Endothelial cell of umbilical vein (primary cell): ENCODE measurements around the gene ATF3. TPM values are rescaled to one million over a fixed set of nuclear protein-coding genes. Genes with fewer than 3 reads are reported as not detected.

ENCODE experiments used
- BruUV-seq: library from RNA; stranded (reverse); fragments of 400-500 nt; replicated peaks from 2 replicates; lab custom pipeline; 2021; lab: Mats Ljungman, UMichigan
- CTCF ChIA-PET: fragments of 300-600, 350-600 bp; sonication (Branson Sonifier 250); formaldehyde crosslinking; loops from one replicate; lab custom pipeline; 2021; ENCODE audit warnings: antibody characterized with exemption, inconsistent platforms; lab: Charles Lee
- POLR2A ChIA-PET: fragments of 300-600, 350-600 bp; sonication (Branson Sonifier 250); formaldehyde crosslinking; loops from one replicate; lab custom pipeline; 2021; ENCODE audit warnings: antibody characterized with exemption, inconsistent platforms; lab: Charles Lee
- DNase-seq: peaks from one replicate; pipeline ENCODE4 v3.0.0-alpha.2; 2011; ENCODE audit warnings: low read depth, low spot score
- FAIRE-seq: peaks from 2 replicates; lab custom pipeline; 2011; peaks lifted over from hg19 to GRCh38; lab: Jason Lieb, UNC
- H2AFZ ChIP-seq: 2 replicates; pipeline ENCODE4 v1.6.0; 2012; ENCODE audit warnings: low read depth, low read length, control low read depth, inconsistent platforms
- H3K27ac ChIP-seq: 2 replicates; pipeline ENCODE4 v1.5.1; 2011; ENCODE audit warnings: low read depth, mild to moderate bottlenecking, control low read depth, low read length, moderate library complexity; ENCODE audit not compliant: insufficient read depth
- H3K27me3 ChIP-seq, 2 experiments: 2 replicates each; pipeline versions ENCODE4 v1.6.0 to v1.6.1; 2011; ENCODE audit warnings: low read length in 2 of 2, mixed read lengths in 1 of 2; ENCODE audit not compliant: control insufficient read depth in 2 of 2, insufficient read depth in 2 of 2
- H3K36me3 ChIP-seq, 2 experiments: 2 replicates in 1 of 2; 3 replicates in 1 of 2; pipeline ENCODE4 v1.5.1; 2011; ENCODE audit warnings: low read length in 2 of 2, mild to moderate bottlenecking in 1 of 2, moderate library complexity in 1 of 2; ENCODE audit not compliant: control insufficient read depth in 2 of 2, insufficient read depth in 2 of 2; ENCODE audit errors: extremely low read depth in 1 of 2
- H3K4me1 ChIP-seq: 3 replicates; pipeline ENCODE4 v1.5.1; 2011; ENCODE audit warnings: mild to moderate bottlenecking, low read length; ENCODE audit not compliant: control insufficient read depth, insufficient read depth; ENCODE audit errors: extremely low read depth
- H3K4me2 ChIP-seq: 2 replicates; pipeline ENCODE4 v1.6.1; 2011; ENCODE audit warnings: low read length, control low read depth, mixed read lengths; ENCODE audit not compliant: insufficient read depth
- H3K4me3 ChIP-seq, 3 experiments: fragments of 200-600 bp in 1 of 3; sonication (generic), shearing (Covaris generic) in 1 of 3; replicated peaks in 1 of 3; 2 replicates each; pipeline ENCODE4 v1.5.1; 2011 to 2016; ENCODE audit warnings: control low read depth in 3 of 3, low read length in 3 of 3, mild to moderate bottlenecking in 2 of 3, inconsistent platforms in 1 of 3, low read depth in 1 of 3, moderate library complexity in 1 of 3; ENCODE audit not compliant: insufficient read depth in 1 of 3
- H3K79me2 ChIP-seq: 2 replicates; pipeline ENCODE4 v1.6.0; 2012; ENCODE audit warnings: low read length, inconsistent platforms; ENCODE audit not compliant: control insufficient read depth, insufficient read depth
- H3K9ac ChIP-seq: replicated peaks from 2 replicates; pipeline ENCODE3; 2011; ENCODE audit warnings: low read length, control low read depth; ENCODE audit not compliant: insufficient read depth; ENCODE audit errors: extremely low read depth
- H3K9me1 ChIP-seq: replicated peaks from 3 replicates; pipeline ENCODE4 v1.6.0; 2011; ENCODE audit warnings: mild to moderate bottlenecking, low read length; ENCODE audit not compliant: control insufficient read depth, insufficient read depth; ENCODE audit errors: extremely low read depth
- H3K9me3 ChIP-seq: replicated peaks from 2 replicates; pipeline ENCODE4 v1.5.1; 2012; ENCODE audit warnings: low read length, inconsistent platforms; ENCODE audit not compliant: control insufficient read depth, insufficient read depth
- H4K20me1 ChIP-seq: replicated peaks from 2 replicates; pipeline ENCODE3; 2011; ENCODE audit warnings: mild to moderate bottlenecking, low read length; ENCODE audit not compliant: control insufficient read depth, insufficient read depth; ENCODE audit errors: extremely low read depth
- EZH2 ChIP-seq: IDR thresholded peaks from 2 replicates; pipeline ENCODE4 v1.6.1; 2012; ENCODE audit warnings: borderline replicate concordance, low read depth, mild to moderate bottlenecking, moderate library complexity, low read length, inconsistent platforms; ENCODE audit not compliant: severe bottlenecking
- FOS ChIP-seq: IDR thresholded peaks from 2 replicates; pipeline ENCODE4 v1.6.1; 2011; ENCODE audit warnings: mild to moderate bottlenecking, low read length, moderate library complexity, borderline replicate concordance; ENCODE audit not compliant: insufficient read depth
- GATA2 ChIP-seq: IDR thresholded peaks from 2 replicates; pipeline ENCODE4 v1.7.0; 2011; ENCODE audit warnings: low read depth, mild to moderate bottlenecking, moderate library complexity, mixed read lengths, low read length; ENCODE audit not compliant: insufficient read length, insufficient read depth
- JUN ChIP-seq: IDR thresholded peaks from 2 replicates; pipeline ENCODE4 v1.6.1; 2011; ENCODE audit warnings: borderline replicate concordance, low read depth; ENCODE audit not compliant: insufficient read length, insufficient read depth
- MYC ChIP-seq: IDR thresholded peaks from one replicate; pipeline ENCODE4 v1.6.1; 2011; ENCODE audit warnings: mild to moderate bottlenecking, low read depth, low read length
- POLR2A ChIP-seq: IDR thresholded peaks from 2 replicates; pipeline ENCODE4 v1.6.1; 2012; ENCODE audit warnings: low read depth, mild to moderate bottlenecking, control low read depth, low read length
- POLR2AphosphoS5 ChIP-seq: IDR thresholded peaks from 2 replicates; pipeline ENCODE4 v1.6.1; 2012; ENCODE audit warnings: low read depth, mild to moderate bottlenecking, control low read depth, low read length, moderate library complexity; ENCODE audit not compliant: insufficient read depth
- dilution Hi-C: fragments of 300-500 bp; cut with MboI; formaldehyde crosslinking; loops from one replicate; pipeline ENCODE4 v1.15.0; 2019; ENCODE audit warnings: low sequenced_read_pairs; ENCODE audit not compliant: extremely low pct_ligation_motif_present
- intact Hi-C: fragments of 100-400 bp; cut with micrococcal nuclease; formaldehyde crosslinking; loops from one replicate; pipeline ENCODE4 v1.10.0; 2022
- polyA plus RNA-seq, 4 experiments: library from polyadenylated mRNA; depleted of rRNA in 3 of 4; stranded (reverse) in 3 of 4; unstranded in 1 of 4; fragments of >200 nt; gene quantifications; 2 replicates each; pipeline versions ENCODE4 v1.2.1 to v1.2.3, GENCODE V29; 2011 to 2012; ENCODE audit warnings: missing spikeins in 1 of 4
- total RNA-seq: library from RNA; stranded (reverse); gene quantifications from 2 replicates; pipeline ENCODE4 v1.2.3, GENCODE V29; 2021
- TF ChIP-seq, protein P1 (sequence below), 2 donors: IDR thresholded peaks; 1 replicate in 1 of 2; 2 replicates in 1 of 2; pipeline ENCODE4 v1.5.1; 2011; ENCODE audit warnings: low read length in 2 of 2, mild to moderate bottlenecking in 2 of 2, moderate library complexity in 2 of 2, control low read depth in 1 of 2, inconsistent platforms in 1 of 2, low read depth in 1 of 2; ENCODE audit not compliant: insufficient read depth in 1 of 2; ENCODE audit errors: extremely low read depth in 1 of 2
- TF ChIP-seq, protein P2 (sequence below): IDR thresholded peaks from 2 replicates; pipeline ENCODE4 v1.6.1; 2011; ENCODE audit not compliant: insufficient read depth, insufficient read length

Gene ATF3
- total and polyA plus RNA-seq, 2 donors (not counting 3 experiments of a cell fraction or from before 2014, with no cell fraction given), result 6.1 to 17.1 TPM

DNA sequence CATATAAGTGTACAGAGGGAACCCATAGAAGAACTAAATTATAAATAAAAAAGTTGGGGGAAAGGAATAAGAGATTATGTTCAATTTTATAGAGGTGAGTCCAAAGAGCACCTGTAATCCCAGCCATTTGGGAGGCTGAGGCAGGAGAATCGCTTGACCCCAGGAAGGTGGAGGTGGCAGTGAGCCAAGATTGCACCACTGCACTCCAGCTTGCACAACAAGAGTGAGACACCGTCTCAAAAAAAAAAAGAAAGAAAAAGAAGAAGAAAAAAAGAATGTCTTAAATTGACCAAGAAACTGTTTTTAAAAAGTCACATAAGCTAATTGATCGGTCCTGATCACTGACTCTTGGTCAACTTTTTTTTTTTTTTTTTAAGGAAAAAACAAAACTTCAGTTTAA lies 19.1 kb upstream of the ATF3 start:
- FAIRE-seq (no peak), DNase-seq (no peak)
- H3K79me2 ChIP-seq, result no peaks in the 10 kb centered on the region
- ChIA-PET POLR2A (interaction anchor here (0.7 to 1.6 kb wide), 3 partner anchors 17 to 113 kb away, joined by 3 to 5 read pairs (median 4); partner anchors contain the start of gene ATF3), CTCF (interaction anchor here (0.6 to 1.5 kb wide), 6 partner anchors 9 to 113 kb away, joined by 3 to 4 read pairs (median 4); no protein-coding TSS in a partner anchor)
- no peak overlapping the region for H2AFZ ChIP-seq
- no peak overlapping the region for H3K4me2 ChIP-seq
- TF ChIP-seq JUN, result no peak
- TF ChIP-seq EZH2, result no peak
- no peak for TF ChIP-seq GATA2
- TF ChIP-seq MYC, result no peak
- no peak for TF ChIP-seq POLR2AphosphoS5
- no peak for TF ChIP-seq POLR2A
- TF ChIP-seq, protein P1, sequence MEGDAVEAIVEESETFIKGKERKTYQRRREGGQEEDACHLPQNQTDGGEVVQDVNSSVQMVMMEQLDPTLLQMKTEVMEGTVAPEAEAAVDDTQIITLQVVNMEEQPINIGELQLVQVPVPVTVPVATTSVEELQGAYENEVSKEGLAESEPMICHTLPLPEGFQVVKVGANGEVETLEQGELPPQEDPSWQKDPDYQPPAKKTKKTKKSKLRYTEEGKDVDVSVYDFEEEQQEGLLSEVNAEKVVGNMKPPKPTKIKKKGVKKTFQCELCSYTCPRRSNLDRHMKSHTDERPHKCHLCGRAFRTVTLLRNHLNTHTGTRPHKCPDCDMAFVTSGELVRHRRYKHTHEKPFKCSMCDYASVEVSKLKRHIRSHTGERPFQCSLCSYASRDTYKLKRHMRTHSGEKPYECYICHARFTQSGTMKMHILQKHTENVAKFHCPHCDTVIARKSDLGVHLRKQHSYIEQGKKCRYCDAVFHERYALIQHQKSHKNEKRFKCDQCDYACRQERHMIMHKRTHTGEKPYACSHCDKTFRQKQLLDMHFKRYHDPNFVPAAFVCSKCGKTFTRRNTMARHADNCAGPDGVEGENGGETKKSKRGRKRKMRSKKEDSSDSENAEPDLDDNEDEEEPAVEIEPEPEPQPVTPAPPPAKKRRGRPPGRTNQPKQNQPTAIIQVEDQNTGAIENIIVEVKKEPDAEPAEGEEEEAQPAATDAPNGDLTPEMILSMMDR (IDR thresholded peaks at IDR 0.05; ENCODE audit: extremely low read depth in 1 of 2, insufficient read depth in 1 of 2, low read depth in 1 of 2, low read length in 2 of 2), result no peak
- TF ChIP-seq, protein P2, sequence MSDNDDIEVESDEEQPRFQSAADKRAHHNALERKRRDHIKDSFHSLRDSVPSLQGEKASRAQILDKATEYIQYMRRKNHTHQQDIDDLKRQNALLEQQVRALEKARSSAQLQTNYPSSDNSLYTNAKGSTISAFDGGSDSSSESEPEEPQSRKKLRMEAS, result no peak
- no peak for TF ChIP-seq FOS
- H3K9me3 ChIP-seq, result no peaks in the 10 kb centered on the region
- H4K20me1 ChIP-seq, result no peaks in the 10 kb centered on the region
- no peak overlapping the region for H3K27ac ChIP-seq
- H3K9me1 ChIP-seq, result no peaks in the 10 kb centered on the region
- dilution Hi-C loops (no loop called here), intact Hi-C loops (no loop called here)
- no peak overlapping the region for H3K4me3 ChIP-seq
- BruUV-seq, result no TSS peak
- peaks cover 28 to 44% of the 10 kb centered on the region in 2 experiments for H3K27me3 ChIP-seq
- no peaks in the 10 kb centered on the region for H3K36me3 ChIP-seq
- no peak overlapping the region for H3K9ac ChIP-seq
- no peaks in the 10 kb centered on the region for H3K4me1 ChIP-seq
